ENCODE data around the gene ZDHHC7. TPM values are rescaled to one million over a fixed set of nuclear protein-coding genes. Genes with fewer than 3 reads are reported as not detected.

The ZDHHC7 gene
- total RNA-seq, 4 donors from 2014 or later = 24.8 to 89.1 (median 69.6) TPM

DNA sequence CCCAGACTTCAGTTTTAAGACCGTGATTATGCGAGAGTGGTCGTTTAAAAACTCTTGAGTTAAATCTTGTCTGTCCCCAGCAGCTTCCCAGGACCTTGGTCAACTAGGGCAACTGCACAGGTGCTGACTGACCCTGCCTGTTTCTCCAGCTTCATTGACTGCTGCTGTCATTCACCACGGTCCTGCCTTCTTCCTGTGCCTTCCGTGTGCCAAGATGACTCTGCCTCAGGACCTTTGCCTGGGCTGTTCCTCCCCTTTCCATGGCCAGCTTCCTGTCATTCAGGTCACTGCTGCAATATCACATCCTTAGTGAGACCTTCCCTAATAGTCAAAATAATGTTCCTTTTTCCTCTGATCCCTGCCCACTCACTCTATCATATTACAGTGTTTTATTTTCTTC is 20.1 kb upstream of the ZDHHC7 start:
- no peak overlapping the region for H3K4me3 ChIP-seq
- H3K27me3 ChIP-seq = no peaks in the 10 kb centered on the region
- H3K27ac ChIP-seq = no peak overlapping the region
- TF ChIP-seq, protein P1, sequence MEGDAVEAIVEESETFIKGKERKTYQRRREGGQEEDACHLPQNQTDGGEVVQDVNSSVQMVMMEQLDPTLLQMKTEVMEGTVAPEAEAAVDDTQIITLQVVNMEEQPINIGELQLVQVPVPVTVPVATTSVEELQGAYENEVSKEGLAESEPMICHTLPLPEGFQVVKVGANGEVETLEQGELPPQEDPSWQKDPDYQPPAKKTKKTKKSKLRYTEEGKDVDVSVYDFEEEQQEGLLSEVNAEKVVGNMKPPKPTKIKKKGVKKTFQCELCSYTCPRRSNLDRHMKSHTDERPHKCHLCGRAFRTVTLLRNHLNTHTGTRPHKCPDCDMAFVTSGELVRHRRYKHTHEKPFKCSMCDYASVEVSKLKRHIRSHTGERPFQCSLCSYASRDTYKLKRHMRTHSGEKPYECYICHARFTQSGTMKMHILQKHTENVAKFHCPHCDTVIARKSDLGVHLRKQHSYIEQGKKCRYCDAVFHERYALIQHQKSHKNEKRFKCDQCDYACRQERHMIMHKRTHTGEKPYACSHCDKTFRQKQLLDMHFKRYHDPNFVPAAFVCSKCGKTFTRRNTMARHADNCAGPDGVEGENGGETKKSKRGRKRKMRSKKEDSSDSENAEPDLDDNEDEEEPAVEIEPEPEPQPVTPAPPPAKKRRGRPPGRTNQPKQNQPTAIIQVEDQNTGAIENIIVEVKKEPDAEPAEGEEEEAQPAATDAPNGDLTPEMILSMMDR (IDR thresholded peaks at IDR 0.05) = no peak
- no peak for TF ChIP-seq POLR2A (IDR thresholded peaks at IDR 0.05)
- H3K36me3 ChIP-seq = peaks cover 0 to 7% (median 0%) of the 10 kb centered on the region in 3 donors
- DNase-seq = no peak
- no peaks in the 10 kb centered on the region for H3K9me3 ChIP-seq
- H3K4me1 ChIP-seq = peaks cover 6 to 26% (median 15%) of the 10 kb centered on the region in 4 donors

DNA sequence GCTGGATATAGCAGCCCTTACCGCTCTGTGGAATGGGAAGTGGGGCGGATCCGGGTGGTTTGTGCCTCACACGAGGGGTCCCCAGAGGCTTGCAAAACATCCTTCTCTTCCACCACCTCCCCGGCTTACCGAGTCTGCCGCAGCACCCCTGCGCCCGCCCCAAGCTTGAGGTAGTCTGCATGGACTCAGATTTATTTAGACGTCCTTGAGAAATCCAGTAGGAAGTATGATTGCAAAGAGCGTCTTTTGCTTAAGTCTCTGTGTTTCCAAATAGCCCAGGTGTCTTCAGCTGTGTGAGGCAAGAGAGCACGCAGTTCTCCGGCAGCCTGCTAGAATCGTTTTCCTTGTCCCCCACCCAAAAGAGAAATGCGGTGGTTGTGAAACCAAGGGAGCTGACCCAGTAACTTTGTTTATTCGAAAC is 18.7 kb upstream of the ZDHHC7 start:
- Histone ChIP-seq H3K27me3 (no peaks in the 10 kb centered on the region), H3K36me3 (peaks cover 0 to 5% (median 0%) of the 10 kb centered on the region in 3 donors), H3K4me1 (peaks cover 6 to 32% (median 16%) of the 10 kb centered on the region in 4 donors), H3K27ac (peak overlapping the region in 3 of 4 donors; percentile 83 to 93 (median 86)), H3K4me3 (peak overlapping the region in 1 of 4 donors; percentile 5), H3K9me3 (no peaks in the 10 kb centered on the region)
- TF ChIP-seq, protein P1 (IDR thresholded peaks at IDR 0.05) = no peak
- DNase-seq = peak in 1 of 3 donors; percentile 57

DNA sequence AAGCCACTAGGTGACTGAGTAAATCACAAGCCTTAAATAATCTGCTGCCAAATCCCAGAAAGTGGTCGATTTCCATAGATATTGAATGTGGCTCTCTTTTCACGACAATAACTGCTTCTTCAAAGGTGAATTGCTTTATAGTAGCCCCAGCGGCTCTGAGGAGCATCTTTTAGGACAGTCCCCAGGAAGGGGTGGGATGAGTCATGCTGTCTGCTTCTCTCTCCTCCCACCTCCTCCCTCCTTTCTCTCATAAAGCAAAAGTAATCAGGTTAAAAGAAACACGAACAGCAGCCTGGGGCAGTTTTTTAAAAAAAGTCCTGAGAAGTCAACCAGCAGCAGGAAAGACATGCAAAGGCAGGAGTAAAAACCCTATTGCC is 18.1 kb upstream of the ZDHHC7 start:
- Histone ChIP-seq H3K9me3 (no peaks in the 10 kb centered on the region), H3K27ac (peak overlapping the region in 3 of 4 donors; percentile 83 to 93 (median 86)), H3K27me3 (no peaks in the 10 kb centered on the region), H3K4me1 (peaks cover 6 to 32% (median 16%) of the 10 kb centered on the region in 4 donors), H3K36me3 (no peaks in the 10 kb centered on the region), H3K4me3 (peak overlapping the region in 2 of 4 donors; percentile 2 to 69)
- peak in 1 of 3 donors; percentile 59 for DNase-seq
- TF ChIP-seq POLR2A (IDR thresholded peaks at IDR 0.05) = no peak
- TF ChIP-seq, protein P1 (IDR thresholded peaks at IDR 0.05) = no peak

DNA sequence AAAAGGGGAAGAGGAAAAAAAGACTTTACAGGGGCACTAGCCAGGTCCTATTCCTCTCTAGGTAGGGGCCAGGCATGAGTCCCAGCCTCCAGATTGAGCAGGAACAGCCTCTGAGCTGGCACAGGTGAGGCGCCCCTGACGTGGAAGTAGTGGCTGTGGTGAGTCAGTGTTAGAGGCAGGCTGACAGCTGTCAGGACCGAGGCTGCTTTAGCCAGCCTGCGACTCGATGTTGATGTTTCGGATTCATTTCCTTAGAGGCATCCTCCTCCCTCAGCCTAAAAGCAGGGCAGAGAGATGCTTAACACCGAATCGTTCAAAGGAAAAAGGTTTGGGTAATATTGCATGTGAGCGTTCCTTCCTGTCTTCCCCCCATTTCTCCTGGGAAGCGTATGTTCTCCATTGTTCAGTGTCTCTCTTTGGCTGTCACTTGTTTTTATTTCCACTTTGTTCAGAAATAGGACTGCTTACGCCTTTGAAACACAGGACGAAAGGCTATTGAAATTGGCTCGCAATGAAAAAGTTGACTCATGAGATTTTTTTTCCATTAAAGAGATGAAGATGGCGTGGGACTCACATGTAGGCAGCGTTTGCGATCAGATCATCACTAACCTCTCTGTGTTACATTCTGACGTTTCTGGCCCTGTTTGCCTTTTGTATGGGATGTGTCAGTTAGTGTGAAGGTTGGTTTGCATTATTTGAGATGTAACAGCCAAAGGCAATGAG is 17.5 kb upstream of the ZDHHC7 start:
- no peaks in the 10 kb centered on the region for H3K27me3 ChIP-seq
- peak overlapping the region; percentile 67 to 98 (median 80) for H3K4me3 ChIP-seq
- peaks cover 6 to 32% (median 16%) of the 10 kb centered on the region in 4 donors for H3K4me1 ChIP-seq

DNA sequence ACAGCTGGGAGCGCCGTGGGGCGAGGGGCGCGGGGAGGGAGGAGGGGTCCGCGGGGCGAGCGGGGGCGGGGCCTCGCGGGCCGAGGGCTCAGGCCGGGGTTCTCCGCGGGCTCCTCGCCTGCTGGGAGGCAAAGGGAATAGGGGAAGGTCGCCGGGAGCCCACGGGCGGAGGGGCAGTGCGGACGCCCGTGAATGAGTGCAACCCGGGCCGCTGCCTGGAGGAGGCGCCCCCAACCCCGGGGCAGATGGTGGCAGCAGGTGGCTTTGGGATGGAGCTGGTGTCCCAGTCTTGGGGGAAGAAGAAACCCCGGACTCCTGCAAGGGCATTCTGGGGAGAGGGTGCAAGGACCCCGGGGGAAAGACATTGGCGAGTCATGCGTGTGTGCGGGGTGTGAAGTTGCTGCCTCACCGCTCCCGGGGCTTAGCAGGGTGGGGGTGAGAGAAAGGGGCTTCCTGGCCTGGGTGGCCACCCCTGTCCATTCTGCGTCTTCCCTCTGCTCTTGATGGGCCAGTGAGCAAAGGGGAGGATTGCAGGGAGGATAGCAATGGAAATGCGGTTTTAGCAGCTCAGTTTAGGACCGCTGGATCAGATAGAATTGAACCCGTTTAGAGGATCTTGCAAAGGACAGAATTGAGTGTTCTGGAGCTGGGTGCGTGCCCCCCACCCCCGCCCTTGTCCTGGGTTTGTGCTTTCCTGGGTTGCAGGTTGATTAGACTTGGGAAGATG is 16.8 kb upstream of the ZDHHC7 start:
- no peaks in the 10 kb centered on the region for H3K27me3 ChIP-seq
- H3K27ac ChIP-seq = peak overlapping the region; percentile 83 to 93 (median 87)
- TF ChIP-seq, protein P1 (IDR thresholded peaks at IDR 0.05) = peak in 2 of 6 experiments; percentile 24 to 33
- TF ChIP-seq POLR2A (IDR thresholded peaks at IDR 0.05) = no peak
- H3K4me1 ChIP-seq = peaks cover 6 to 32% (median 16%) of the 10 kb centered on the region in 4 donors
- peak overlapping the region; percentile 67 to 98 (median 80) for H3K4me3 ChIP-seq
- no peaks in the 10 kb centered on the region for H3K36me3 ChIP-seq
- peak in 1 of 3 donors; percentile 66 for DNase-seq
- H3K9me3 ChIP-seq = no peaks in the 10 kb centered on the region

More for the DNA sequence above, 17.5 kb upstream of the ZDHHC7 start:
- no peaks in the 10 kb centered on the region for H3K9me3 ChIP-seq
- DNase-seq = peak; percentile 67 to 89 (median 70)
- no peaks in the 10 kb centered on the region for H3K36me3 ChIP-seq
- TF ChIP-seq, protein P1 (IDR thresholded peaks at IDR 0.05) = peak in 1 of 6 experiments; percentile 6
- TF ChIP-seq POLR2A (IDR thresholded peaks at IDR 0.05) = peak in 1 of 2 donors; percentile 46
- peak overlapping the region; percentile 83 to 93 (median 87) for H3K27ac ChIP-seq
